ENCODE measurements around the gene LSAMP.

DNA sequence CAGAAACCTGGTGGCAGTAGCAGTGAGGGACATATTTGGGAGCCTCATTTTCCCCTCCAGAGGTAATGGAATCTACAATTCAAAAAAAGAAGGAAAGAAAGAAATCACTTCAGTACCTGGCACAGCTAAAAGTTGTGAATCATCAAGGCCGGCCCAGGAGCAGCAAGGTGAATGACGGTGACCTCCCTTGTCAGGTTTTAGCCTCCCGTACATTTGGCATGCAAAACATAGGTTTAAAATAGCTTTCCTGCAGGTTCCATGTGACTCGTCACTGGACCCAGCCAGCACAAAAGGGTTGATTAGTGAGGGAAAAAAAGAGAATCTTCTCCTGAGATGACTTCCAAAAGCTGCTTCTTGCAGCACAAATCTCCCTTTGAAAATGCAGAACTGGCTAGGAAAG lies 394.2 kb downstream of the LSAMP start:
- TF ChIP-seq, protein P1, sequence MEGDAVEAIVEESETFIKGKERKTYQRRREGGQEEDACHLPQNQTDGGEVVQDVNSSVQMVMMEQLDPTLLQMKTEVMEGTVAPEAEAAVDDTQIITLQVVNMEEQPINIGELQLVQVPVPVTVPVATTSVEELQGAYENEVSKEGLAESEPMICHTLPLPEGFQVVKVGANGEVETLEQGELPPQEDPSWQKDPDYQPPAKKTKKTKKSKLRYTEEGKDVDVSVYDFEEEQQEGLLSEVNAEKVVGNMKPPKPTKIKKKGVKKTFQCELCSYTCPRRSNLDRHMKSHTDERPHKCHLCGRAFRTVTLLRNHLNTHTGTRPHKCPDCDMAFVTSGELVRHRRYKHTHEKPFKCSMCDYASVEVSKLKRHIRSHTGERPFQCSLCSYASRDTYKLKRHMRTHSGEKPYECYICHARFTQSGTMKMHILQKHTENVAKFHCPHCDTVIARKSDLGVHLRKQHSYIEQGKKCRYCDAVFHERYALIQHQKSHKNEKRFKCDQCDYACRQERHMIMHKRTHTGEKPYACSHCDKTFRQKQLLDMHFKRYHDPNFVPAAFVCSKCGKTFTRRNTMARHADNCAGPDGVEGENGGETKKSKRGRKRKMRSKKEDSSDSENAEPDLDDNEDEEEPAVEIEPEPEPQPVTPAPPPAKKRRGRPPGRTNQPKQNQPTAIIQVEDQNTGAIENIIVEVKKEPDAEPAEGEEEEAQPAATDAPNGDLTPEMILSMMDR (IDR thresholded peaks at IDR 0.05) = no peak
- TF ChIP-seq POLR2AphosphoS5 (IDR thresholded peaks at IDR 0.05) (no peak), POLR2A (IDR thresholded peaks at IDR 0.05; ENCODE audit: low read depth) (no peak)

All from esophagus muscularis mucosa (tissue), 3 donors.